HG02943 (cell line): Measurements from ENCODE around the gene PCDHA8.
"Not testable (repeated sequence)": the region's sequence is repeated elsewhere in the genome, so short reads cannot be mapped to it uniquely, and the experiment has no call there.

Experiments used
- ATAC-seq: cut with Tn5 transposase; IDR thresholded peaks from one replicate; pipeline ENCODE4 v1.9.1; 2021; ENCODE audit warnings: mild to moderate bottlenecking, low read depth, moderate library complexity; ENCODE audit not compliant: unreplicated experiment

The PCDHA8 gene

GRCh38 chr5:140870221-140871201 is 29.5 kb downstream of the PCDHA8 start:
- no peak for ATAC-seq

GRCh38 chr5:140875085-140876065 is 34.4 kb downstream of the PCDHA8 start, which contains the start of gene PCDHA12:
PCDHA12 (plus strand) TSS chr5:140875308; CDS start chr5:140875473, 165 bp downstream.
- ATAC-seq, result no peak

GRCh38 chr5:140876541-140877261 is 35.7 kb downstream of the PCDHA8 start:
- ATAC-seq, result not testable (repeated sequence)

- no peak for ATAC-seq
These were observed 36.2 kb downstream of the PCDHA8 start for GRCh38 chr5:140877262-140877581.

GRCh38 chr5:140881889-140882590 is 41.1 kb downstream of the PCDHA8 start, which contains the start of gene PCDHA13:
PCDHA13 (plus strand) TSS chr5:140882124; CDS start chr5:140882269, 145 bp downstream.
- ATAC-seq, result no peak

GRCh38 chr5:140882591-140882899 is 41.6 kb downstream of the PCDHA8 start:
- ATAC-seq, result no peak

- no peak for ATAC-seq
These were observed 42.4 kb downstream of the PCDHA8 start for GRCh38 chr5:140883373-140883772.

- ATAC-seq, result no peak
These were observed 43.1 kb downstream of the PCDHA8 start for GRCh38 chr5:140883927-140884697.
